GM11168 (cell line): ENCODE data around the gene COL5A2.

ENCODE experiments used
- in situ Hi-C: fragments of 300-500 bp; cut with MboI; formaldehyde crosslinking; loops from one replicate; pipeline ENCODE4 v1.12.0; 2022; ENCODE audit warnings: low sequenced_read_pairs; ENCODE audit not compliant: unreplicated experiment

Gene COL5A2

GRCh38 chr2:189151906-189152305 lies 27.7 kb downstream of the COL5A2 start:
- in situ Hi-C loops: no loop called here

DNA sequence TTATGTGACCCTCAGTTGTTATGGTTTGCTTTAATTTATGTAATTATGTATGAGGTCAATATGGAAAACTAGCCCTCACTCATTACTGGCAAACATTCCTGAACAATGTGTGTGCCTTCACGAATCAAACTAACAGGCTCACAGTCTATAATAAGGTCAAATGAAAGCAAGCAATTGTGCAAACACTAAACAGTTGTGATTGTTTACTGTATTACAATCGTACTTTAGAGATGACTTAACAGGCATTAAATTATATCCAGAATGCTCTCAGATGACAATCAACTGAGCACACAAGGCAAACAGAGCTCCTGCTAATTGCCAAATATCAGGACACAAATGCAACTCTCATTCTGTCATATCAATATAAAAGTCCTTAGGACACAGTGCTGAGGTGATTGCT lies 29.5 kb downstream of the COL5A2 start:
- in situ Hi-C loops: no loop called here

- in situ Hi-C loops: loop anchor here (5.0 kb wide), 1 partner anchor 264 kb away; no protein-coding TSS in a partner anchor
Measured at GRCh38 chr2:189147989-189148388, 31.6 kb downstream of the COL5A2 start.

GRCh38 chr2:189147361-189147760 lies 32.2 kb downstream of the COL5A2 start:
- in situ Hi-C loops: loop anchor here (5.0 kb wide), 1 partner anchor 265 kb away; no protein-coding TSS in a partner anchor

GRCh38 chr2:189146553-189146952 lies 33.0 kb downstream of the COL5A2 start:
- in situ Hi-C loops: loop anchor here (5.0 kb wide), 1 partner anchor 266 kb away; no protein-coding TSS in a partner anchor

DNA sequence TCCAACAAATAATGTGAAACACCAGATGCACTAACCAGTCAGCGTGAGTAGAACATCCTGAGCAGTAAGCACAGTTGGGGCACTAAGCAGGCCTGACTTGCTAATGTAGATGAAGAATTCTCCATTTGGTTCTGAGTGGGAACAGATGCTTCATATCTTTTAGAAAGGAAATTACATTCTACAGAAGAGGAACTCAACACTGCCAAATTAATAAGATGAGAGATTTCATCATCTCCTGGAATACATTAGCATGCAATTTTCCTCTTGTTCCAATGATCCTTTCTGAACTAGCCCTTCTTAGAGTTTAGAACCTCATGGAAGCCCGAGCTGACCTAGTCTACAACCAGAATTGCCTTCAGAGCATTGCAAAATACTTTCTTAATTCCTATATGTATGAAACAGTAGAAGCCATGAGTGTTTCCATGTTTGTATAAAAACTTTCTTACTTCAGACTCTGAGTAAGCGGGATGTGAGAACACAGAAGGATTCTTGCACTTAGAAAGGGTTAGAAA lies 34.8 kb downstream of the COL5A2 start:
- in situ Hi-C loops: loop anchor here (5.0 kb wide), 1 partner anchor 268 kb away; no protein-coding TSS in a partner anchor

GRCh38 chr2:189143925-189144324 lies 35.6 kb downstream of the COL5A2 start:
- in situ Hi-C loops: no loop called here

DNA sequence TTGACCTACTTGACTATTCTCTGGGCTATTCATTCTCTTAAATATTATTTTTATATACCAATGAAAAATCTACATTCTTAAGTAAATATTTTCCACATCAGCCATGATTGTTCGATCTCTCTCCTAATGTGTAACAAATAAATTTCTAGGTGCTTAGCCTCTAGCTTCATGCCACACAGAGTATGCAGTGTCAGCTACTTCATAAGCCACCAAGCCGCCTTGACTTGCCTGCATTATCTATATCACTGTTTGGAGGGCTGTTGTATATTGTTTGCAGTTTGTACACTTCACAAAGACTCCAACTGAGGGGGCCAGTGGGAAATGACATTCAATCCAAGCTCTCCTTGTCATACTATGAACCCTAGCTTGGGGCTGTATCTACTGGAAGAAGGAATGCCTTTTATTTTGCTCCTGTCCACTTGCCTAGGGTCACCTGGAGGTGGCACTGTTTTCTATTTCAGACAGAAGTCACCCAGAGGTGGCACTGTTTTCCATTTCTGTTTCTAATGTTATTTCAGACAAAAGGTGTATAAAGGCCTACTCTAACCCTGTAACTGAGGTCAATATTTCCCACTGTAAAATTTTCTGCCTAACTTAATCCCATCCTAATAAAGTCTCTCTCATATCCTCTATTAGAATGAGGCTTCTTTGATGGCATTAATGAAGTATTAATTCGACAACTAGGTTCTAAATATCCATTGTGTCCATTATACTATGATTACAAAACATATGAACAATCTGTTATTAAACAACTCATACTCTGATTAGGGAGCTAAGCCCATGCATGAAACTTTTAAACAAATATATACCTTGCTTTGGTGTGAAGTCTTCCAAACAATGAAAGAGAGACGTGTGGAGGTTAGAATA lies 36.4 kb downstream of the COL5A2 start:
- in situ Hi-C loops: no loop called here

DNA sequence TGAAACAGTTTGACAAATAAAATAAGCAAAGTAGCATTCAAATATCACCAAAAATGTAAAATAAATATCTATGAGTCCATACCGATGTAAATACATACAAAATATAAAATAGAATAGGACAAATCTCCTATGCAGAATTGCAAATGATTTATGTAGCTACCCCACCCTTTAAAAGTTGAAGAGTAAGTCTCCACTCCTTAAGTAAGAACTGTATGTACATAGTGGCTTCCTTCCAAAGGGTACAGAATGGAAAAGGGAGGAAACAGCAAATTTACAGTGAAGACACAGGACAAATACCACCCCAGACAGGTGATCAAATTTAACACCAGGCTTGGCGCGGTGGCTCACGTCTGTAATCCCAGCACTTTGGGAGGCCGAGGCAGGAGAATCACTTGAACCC lies 40.8 kb downstream of the COL5A2 start:
- in situ Hi-C loops: no loop called here

- in situ Hi-C loops: no loop called here
Measured at GRCh38 chr2:189137519-189137918, 42.0 kb downstream of the COL5A2 start.

DNA sequence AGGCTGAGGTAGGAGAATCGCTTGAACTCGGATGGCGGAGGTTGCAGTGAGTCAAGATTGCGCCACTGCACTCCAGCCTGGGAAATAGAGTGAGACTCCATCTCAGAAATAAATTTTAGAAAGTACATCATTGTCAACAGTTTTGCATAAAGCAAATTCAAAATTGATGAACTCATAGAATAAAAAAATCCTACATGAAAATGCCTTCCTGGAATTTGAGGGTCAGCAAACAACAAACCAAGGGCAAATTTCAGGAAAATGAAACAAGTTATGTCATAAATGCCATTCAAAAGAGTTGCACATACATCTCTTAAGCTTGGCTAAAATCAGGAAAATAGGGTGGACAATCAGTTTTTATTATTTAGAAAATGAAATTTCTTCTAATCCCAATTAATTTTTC lies 45.1 kb downstream of the COL5A2 start:
- in situ Hi-C loops: no loop called here

DNA sequence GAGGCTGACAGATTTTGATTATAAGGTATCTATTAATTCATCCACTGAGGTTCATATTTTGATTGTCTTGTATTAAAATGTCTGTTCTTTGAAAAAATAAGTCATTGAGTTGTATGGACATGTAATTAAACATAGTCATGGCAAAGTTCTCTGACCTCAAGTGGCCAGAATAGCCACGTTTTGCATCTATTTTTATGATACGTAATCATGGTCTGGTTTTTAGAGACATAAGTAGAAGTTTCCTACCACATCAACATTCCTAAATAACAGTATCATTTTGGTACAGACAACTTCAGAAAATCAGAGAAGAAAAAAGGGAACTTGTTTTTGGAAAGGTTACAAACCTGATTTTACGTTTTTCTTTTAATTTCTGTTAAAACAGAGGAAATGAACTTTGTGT lies 47.6 kb downstream of the COL5A2 start:
- in situ Hi-C loops: no loop called here

DNA sequence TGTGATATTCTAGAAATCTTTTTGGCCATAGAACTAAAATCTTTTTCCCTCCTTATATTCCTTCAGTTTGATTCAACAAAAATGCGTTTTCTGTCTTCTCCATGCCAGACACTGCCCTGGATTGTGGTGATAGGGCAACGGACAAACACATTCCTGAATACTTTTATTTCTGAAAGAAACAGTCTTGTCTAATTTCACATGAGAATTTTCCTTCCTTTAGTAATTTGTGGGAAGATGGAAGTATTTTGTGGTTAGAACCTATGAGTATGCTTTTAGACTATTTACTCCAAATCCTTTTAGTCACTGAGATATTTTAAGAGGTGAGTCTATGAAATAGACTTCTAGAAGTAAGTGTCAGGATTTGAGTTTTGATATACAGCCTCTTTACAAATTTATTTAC lies 49.6 kb downstream of the COL5A2 start:
- in situ Hi-C loops: no loop called here

DNA sequence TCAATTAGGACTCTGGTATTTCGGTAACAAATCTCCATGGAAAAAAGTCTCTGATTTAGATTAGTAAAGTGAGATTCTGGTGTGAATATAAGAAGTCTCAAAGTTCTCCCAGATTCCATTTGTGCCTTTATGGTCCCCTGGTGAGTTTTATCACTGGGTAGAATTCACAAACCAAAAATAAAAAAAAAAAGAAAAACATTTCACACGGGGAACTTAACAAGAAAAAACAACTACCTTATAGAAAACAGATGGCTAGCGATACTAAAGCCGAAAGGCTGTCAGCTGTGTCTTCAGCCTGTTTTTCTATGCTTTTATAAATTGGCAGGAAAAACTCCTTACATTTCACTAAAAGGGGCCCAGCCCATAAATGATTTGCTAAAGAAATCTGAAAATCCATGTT lies 50.6 kb downstream of the COL5A2 start:
- in situ Hi-C loops: no loop called here

- in situ Hi-C loops: no loop called here
Measured at GRCh38 chr2:189127756-189128155, 51.8 kb downstream of the COL5A2 start.

DNA sequence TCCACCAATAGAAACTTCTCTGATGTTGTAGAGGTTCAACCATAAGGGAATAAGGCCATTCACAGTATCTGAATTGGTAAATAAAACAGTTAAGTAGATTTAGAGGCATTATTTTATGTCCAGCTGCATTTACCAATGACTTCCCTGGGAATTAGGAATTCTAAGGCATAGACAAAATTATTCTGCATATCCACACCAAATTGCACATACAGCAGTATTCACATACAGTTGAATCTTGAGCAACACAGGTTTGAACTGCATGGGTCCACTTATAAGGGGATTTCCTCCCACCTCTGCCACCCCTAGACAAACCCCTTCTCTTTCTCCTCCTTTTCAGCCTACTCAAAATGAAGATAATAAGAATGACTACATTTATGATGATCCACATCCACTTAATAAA lies 54.4 kb downstream of the COL5A2 start:
- in situ Hi-C loops: no loop called here

DNA sequence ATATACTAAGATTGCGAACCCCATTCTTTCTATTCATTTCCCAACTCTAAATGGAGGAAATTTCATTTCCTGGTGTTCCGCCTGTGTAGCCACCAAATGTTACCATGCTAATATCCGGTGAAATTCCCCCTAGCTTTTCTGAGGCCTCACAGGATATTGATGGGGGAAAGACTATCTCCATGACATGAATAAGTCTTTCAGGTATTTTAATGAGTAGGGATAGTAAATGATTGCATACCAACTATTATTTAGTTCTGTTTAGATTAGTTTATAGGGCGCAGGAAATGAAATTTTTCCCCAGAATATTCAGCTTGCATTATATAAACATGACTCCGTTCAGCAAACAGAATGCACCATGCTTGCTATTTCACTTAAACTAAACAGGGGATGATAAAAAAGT lies 55.4 kb downstream of the COL5A2 start:
- in situ Hi-C loops: no loop called here

GRCh38 chr2:189118386-189118785 lies 61.2 kb downstream of the COL5A2 start:
- in situ Hi-C loops: no loop called here

GRCh38 chr2:189116979-189117378 lies 62.6 kb downstream of the COL5A2 start:
- in situ Hi-C loops: no loop called here

DNA sequence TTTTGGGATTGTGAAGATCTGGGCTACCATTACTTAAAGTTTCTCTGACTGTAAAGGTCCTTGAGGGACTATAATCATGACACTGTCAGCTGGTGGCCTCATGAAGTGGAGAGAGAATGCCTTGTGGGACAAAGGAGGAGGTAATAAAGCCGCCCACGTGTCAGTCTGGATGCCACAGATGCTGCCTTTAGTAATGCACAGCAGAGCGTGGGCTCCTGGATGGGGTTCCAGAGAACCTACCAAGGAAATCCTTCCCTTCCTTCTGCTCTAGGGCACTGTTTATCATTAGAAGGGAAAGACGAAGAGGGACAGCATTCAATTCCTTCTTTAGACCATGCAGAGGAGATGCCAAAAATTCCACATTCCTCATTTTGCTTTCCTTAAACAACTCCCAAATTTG lies 63.5 kb downstream of the COL5A2 start:
- in situ Hi-C loops: no loop called here

- in situ Hi-C loops: no loop called here
Measured at GRCh38 chr2:189115126-189115525, 64.4 kb downstream of the COL5A2 start.

DNA sequence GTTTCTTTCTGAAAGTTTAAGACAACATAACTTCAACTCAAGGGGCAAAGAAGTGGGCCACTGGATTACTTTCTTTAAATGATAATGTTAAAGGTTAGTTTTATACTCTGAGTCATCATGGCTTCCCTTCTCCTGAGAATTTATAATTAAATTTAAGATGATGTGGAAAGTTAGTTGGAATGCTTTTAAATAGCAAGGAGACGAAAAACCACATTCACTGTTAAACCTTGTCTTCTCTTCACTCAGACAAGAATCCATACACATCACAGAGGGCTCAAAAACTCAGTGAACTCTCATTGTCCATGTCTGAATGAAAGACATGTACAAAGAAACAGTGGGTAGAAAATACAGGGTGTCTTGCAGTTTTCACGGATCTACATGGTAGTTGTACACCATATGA lies 65.6 kb downstream of the COL5A2 start:
- in situ Hi-C loops: no loop called here
